H1 (cell line): ENCODE data around the gene ARHGEF12. TPM values are rescaled to one million over a fixed set of nuclear protein-coding genes. Genes with fewer than 3 reads are reported as not detected.

Source experiments
- CTCF ChIA-PET: fragments of 300-600 bp; sonication (Branson Sonifier 250); formaldehyde crosslinking; loops from one replicate; lab custom pipeline; 2021; ENCODE audit not compliant: partially characterized antibody; lab: Charles Lee
- POLR2A ChIA-PET: fragments of 300-600 bp; sonication (Branson Sonifier 250); formaldehyde crosslinking; loops from one replicate; lab custom pipeline; 2021; ENCODE audit warnings: inconsistent platforms; ENCODE audit not compliant: partially characterized antibody; lab: Charles Lee
- DNase-seq, 2 experiments: peaks; one replicate each; pipeline versions ENCODE4 v3.0.0 to v3.0.0-alpha.2; 2010 to 2022; ENCODE audit warnings: low spot score in 2 of 2, low read depth in 1 of 2, mixed read lengths in 1 of 2
- FAIRE-seq: peaks from 2 replicates; lab custom pipeline; 2011; peaks lifted over from hg19 to GRCh38; lab: Jason Lieb, UNC
- H2AFZ ChIP-seq: 2 replicates; pipeline ENCODE4 v1.8.1; 2012; ENCODE audit warnings: low read length, inconsistent platforms
- H2AK5ac ChIP-seq: 2 replicates; pipeline ENCODE4 v1.6.1; 2013; ENCODE audit warnings: low read depth, low read length
- H2BK120ac ChIP-seq: replicated peaks from 2 replicates; pipeline ENCODE3; 2013; ENCODE audit warnings: low read depth, low read length, inconsistent platforms
- H2BK12ac ChIP-seq: 2 replicates; pipeline ENCODE4 v1.6.1; 2013; ENCODE audit warnings: low read depth, low read length
- H2BK15ac ChIP-seq: 2 replicates; pipeline ENCODE4 v1.6.1; 2013; ENCODE audit warnings: low read length
- H2BK20ac ChIP-seq: 2 replicates; pipeline ENCODE4 v1.6.1; 2013; ENCODE audit warnings: low read length
- H2BK5ac ChIP-seq: 2 replicates; pipeline ENCODE4 v1.6.1; 2013; ENCODE audit warnings: low read depth, low read length
- H3K14ac ChIP-seq: 2 replicates; pipeline ENCODE4 v1.6.1; 2013; ENCODE audit warnings: inconsistent platforms; ENCODE audit not compliant: insufficient read length
- H3K18ac ChIP-seq: 2 replicates; pipeline ENCODE4 v1.6.1; 2013; ENCODE audit warnings: low read length; ENCODE audit errors: extremely low read depth
- H3K23ac ChIP-seq: 2 replicates; pipeline ENCODE4 v1.6.1; 2013; ENCODE audit warnings: inconsistent platforms; ENCODE audit not compliant: insufficient read length
- H3K23me2 ChIP-seq: 2 replicates; pipeline ENCODE4 v1.6.1; 2013; ENCODE audit warnings: low read depth, low read length
- H3K27ac ChIP-seq: 2 replicates; pipeline ENCODE4 v1.6.1; 2011; ENCODE audit warnings: low read depth, low read length, inconsistent platforms
- H3K27me3 ChIP-seq, 4 experiments: replicated peaks in 1 of 4; 1 replicate in 1 of 4; 2 replicates in 3 of 4; pipeline versions ENCODE4 v1.6.1 to v1.8.1; 2011 to 2013; ENCODE audit warnings: low read length in 3 of 4, mild to moderate bottlenecking in 3 of 4, inconsistent platforms in 2 of 4, mixed read lengths in 2 of 4, moderate library complexity in 1 of 4; ENCODE audit not compliant: control insufficient read depth in 3 of 4, insufficient read depth in 3 of 4; ENCODE audit errors: extremely low read depth in 1 of 4
- H3K36me3 ChIP-seq, 4 experiments: 2 replicates each; pipeline versions ENCODE4 v1.6.1 to v1.8.1; 2011 to 2013; ENCODE audit warnings: mild to moderate bottlenecking in 4 of 4, low read length in 3 of 4, moderate library complexity in 2 of 4, control low read depth in 1 of 4, inconsistent platforms in 1 of 4; ENCODE audit not compliant: insufficient read depth in 4 of 4, control insufficient read depth in 2 of 4
- H3K4ac ChIP-seq: replicated peaks from 2 replicates; pipeline ENCODE3; 2013; ENCODE audit warnings: low read length, low read depth, mixed read lengths, inconsistent platforms; ENCODE audit not compliant: insufficient read length
- H3K4me1 ChIP-seq, 4 experiments: replicated peaks in 1 of 4; 1 replicate in 1 of 4; 2 replicates in 3 of 4; pipeline versions ENCODE4 v1.6.1 to v1.8.1; 2011 to 2013; ENCODE audit warnings: low read length in 3 of 4, inconsistent platforms in 2 of 4, mixed read lengths in 1 of 4; ENCODE audit not compliant: insufficient read depth in 4 of 4, control insufficient read depth in 3 of 4
- H3K4me2 ChIP-seq, 2 experiments: 2 replicates each; pipeline versions ENCODE4 v1.6.1 to v1.8.1; 2011 to 2013; ENCODE audit warnings: low read depth in 2 of 2, low read length in 2 of 2, control low read depth in 1 of 2, inconsistent platforms in 1 of 2, mild to moderate bottlenecking in 1 of 2; ENCODE audit not compliant: insufficient read depth in 1 of 2
- H3K4me3 ChIP-seq, 4 experiments: fragments of 200-600, 300-600 bp in 1 of 4; sonication (generic), shearing (Covaris generic), sonication (Bioruptor Twin) in 1 of 4; 2 replicates each; pipeline versions ENCODE4 v1.5.1 to v1.8.1; 2011 to 2016; ENCODE audit warnings: low read length in 4 of 4, low read depth in 3 of 4, control low read depth in 2 of 4, inconsistent platforms in 2 of 4, mild to moderate bottlenecking in 2 of 4, mixed read lengths in 1 of 4, moderate library complexity in 1 of 4; ENCODE audit not compliant: insufficient read depth in 2 of 4; ENCODE audit errors: extremely low read depth in 1 of 4
- H3K56ac ChIP-seq: replicated peaks from 2 replicates; pipeline ENCODE3; 2013; ENCODE audit warnings: low read depth, mild to moderate bottlenecking, mixed read lengths, low read length, inconsistent platforms; ENCODE audit not compliant: insufficient read length
- H3K79me1 ChIP-seq: 2 replicates; pipeline ENCODE4 v1.6.1; 2013; ENCODE audit warnings: low read depth, low read length, control low read depth
- H3K79me2 ChIP-seq, 2 experiments: 2 replicates each; pipeline versions ENCODE4 v1.6.1 to v1.8.1; 2012 to 2013; ENCODE audit warnings: low read length in 2 of 2, mild to moderate bottlenecking in 2 of 2, inconsistent platforms in 1 of 2; ENCODE audit not compliant: insufficient read depth in 2 of 2, control insufficient read depth in 1 of 2
- H3K9ac ChIP-seq, 4 experiments: replicated peaks in 1 of 4; 1 replicate in 1 of 4; 2 replicates in 3 of 4; pipeline versions ENCODE4 v1.6.1 to v1.8.1; 2011 to 2013; ENCODE audit warnings: low read depth in 3 of 4, low read length in 3 of 4, control low read depth in 2 of 4, mild to moderate bottlenecking in 2 of 4, moderate library complexity in 2 of 4, inconsistent platforms in 1 of 4; ENCODE audit errors: extremely low read depth in 1 of 4
- H3K9me3 ChIP-seq, 2 experiments: 2 replicates each; pipeline versions ENCODE4 v1.6.1 to v1.8.1; 2012 to 2013; ENCODE audit warnings: mild to moderate bottlenecking in 2 of 2, moderate library complexity in 2 of 2, control low read depth in 1 of 2, inconsistent platforms in 1 of 2, low read depth in 1 of 2, low read length in 1 of 2, mixed read lengths in 1 of 2; ENCODE audit not compliant: insufficient read depth in 2 of 2
- H4K20me1 ChIP-seq, 2 experiments: replicated peaks in 1 of 2; 2 replicates each; pipeline versions ENCODE3 to v1.8.1; 2011 to 2013; ENCODE audit warnings: inconsistent platforms in 2 of 2, low read length in 2 of 2, mild to moderate bottlenecking in 1 of 2; ENCODE audit not compliant: insufficient read depth in 2 of 2, control insufficient read depth in 1 of 2
- H4K5ac ChIP-seq: 2 replicates; pipeline ENCODE4 v1.6.1; 2013; ENCODE audit warnings: low read length, low read depth, mixed read lengths, inconsistent platforms; ENCODE audit not compliant: insufficient read length
- H4K8ac ChIP-seq: 2 replicates; pipeline ENCODE4 v1.8.0; 2013; ENCODE audit warnings: mild to moderate bottlenecking, moderate library complexity, low read length, inconsistent platforms; ENCODE audit not compliant: insufficient read depth; ENCODE audit errors: extremely low read depth
- H4K91ac ChIP-seq: replicated peaks from 2 replicates; pipeline ENCODE3; 2013; ENCODE audit warnings: low read length, mixed read lengths, inconsistent platforms; ENCODE audit not compliant: insufficient read length
- HDAC6 ChIP-seq: IDR thresholded peaks from one replicate; pipeline ENCODE4 v1.7.1; 2012; ENCODE audit warnings: low read depth, mild to moderate bottlenecking, inconsistent platforms, low read length, moderate library complexity
- JUND ChIP-seq: IDR thresholded peaks from 2 replicates; pipeline ENCODE4 v1.6.1; 2011; ENCODE audit warnings: mild to moderate bottlenecking, improper control_type of control experiment, low read length
- WGBS, 2 experiments: shearing (Covaris generic) in 1 of 2; methylation state at CpG; one replicate each; pipeline versions ENCODE4 v1.1.6 to v1.1.7; 2013 to 2015; ENCODE audit warnings: low lambda C conversion rate in 2 of 2, mixed read lengths in 2 of 2, inconsistent platforms in 1 of 2, low coverage in 1 of 2, missing lambda C conversion rate in 1 of 2; ENCODE audit not compliant: insufficient replicate concordance in 2 of 2, insufficient coverage in 1 of 2, insufficient read length in 1 of 2; ENCODE audit errors: extremely low coverage in 1 of 2, missing lambda C conversion rate in 1 of 2; 5-methylcytosine and 5-hydroxymethylcytosine counted together
- polyA plus RNA-seq, 7 experiments: library from polyadenylated mRNA; depleted of rRNA in 3 of 7; stranded (reverse) in 5 of 7; unstranded in 2 of 7; fragments of >200 nt in 5 of 7; fragments of 200-250 nt in 2 of 7; gene quantifications; 1 replicate in 5 of 7; 2 replicates in 1 of 7; 4 replicates in 1 of 7; pipeline versions ENCODE4 v1.2.1 to v1.2.3, GENCODE V29; 2011 to 2013; ENCODE audit warnings: missing spikeins in 2 of 7, mixed read lengths in 2 of 7
- total RNA-seq: library from RNA; stranded (reverse); fragmentation: NEBNext Ultra II Directional; extraction: Animal tissue kit (Norgen Biotek cat#: 25700); gene quantifications from 2 replicates; pipeline ENCODE4 v1.2.1, GENCODE V29; 2021

Gene ARHGEF12
- total and polyA plus RNA-seq, 2 of the 8 experiments (the other 6 are each of a cell fraction or from before 2014, with no cell fraction given): 5.1 to 33.7 TPM

DNA sequence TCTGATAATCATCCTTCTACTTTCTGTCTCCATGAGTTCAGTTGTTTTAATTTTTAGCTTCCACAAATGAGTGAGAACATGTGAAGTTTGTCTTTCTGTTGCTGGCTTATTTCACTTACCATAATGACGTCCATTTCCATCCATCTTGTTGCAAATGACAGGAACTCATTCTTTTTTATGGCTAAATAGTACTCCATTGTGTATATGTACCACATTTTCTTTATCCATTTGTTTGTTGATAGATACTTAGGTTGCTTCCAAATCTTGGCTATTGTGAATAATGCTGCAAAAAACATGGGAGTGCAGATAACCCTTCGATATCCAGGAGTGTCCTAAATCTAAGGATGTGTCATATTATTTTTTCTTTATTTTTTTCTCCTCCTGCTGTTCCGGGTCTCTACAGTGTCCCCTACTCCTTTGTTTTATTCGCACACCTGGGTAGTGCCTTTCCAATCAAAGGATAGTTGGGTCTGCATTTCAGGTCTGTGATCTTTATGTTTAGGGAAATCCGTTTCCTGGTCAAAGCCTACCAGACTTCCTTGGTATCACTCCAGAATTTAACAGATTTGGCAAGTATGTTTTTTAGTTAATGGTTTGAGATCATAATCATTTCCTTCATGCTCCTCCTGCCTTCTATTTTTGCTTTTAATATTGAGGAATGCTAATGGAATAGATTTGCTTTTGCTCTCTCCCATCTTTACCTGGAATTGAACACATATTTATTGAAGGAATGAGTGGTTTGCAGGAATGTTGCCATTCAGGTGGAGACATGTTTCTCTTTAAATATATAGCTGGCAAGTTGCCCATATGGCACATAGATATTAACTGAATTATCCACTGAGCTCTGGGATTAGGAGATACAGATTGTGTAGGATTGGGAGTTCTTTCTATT is 53.7 kb downstream of the ARHGEF12 start:
- H3K79me2 ChIP-seq: peaks cover 0 to 70% of the 10 kb centered on the region in 2 experiments; a peak in 2 of 4 replicates
- H2BK12ac ChIP-seq: no peak overlapping the region
- CTCF ChIA-PET: interaction anchor here (0.7 to 1.1 kb wide), 3 partner anchors 42 to 556 kb away, joined by 3 read pairs; no protein-coding TSS in a partner anchor
- H3K23ac ChIP-seq: no peak overlapping the region
- H3K27me3 ChIP-seq: no peaks in the 10 kb centered on the region
- H3K18ac ChIP-seq: no peak overlapping the region
- H4K5ac ChIP-seq: no peak overlapping the region
- no peak overlapping the region for H2BK120ac ChIP-seq
- no peak overlapping the region for H2AFZ ChIP-seq
- H3K27ac ChIP-seq: no peak overlapping the region
- H3K23me2 ChIP-seq: no peaks in the 10 kb centered on the region
- no peak overlapping the region for H2BK5ac ChIP-seq
- no peaks in the 10 kb centered on the region for H3K36me3 ChIP-seq
- H4K91ac ChIP-seq: no peak overlapping the region
- WGBS, 2 experiments: 94% methylated on average over 5 of the region's 5 CpGs; no CpG with 5 or more reads in 1 of the 2 experiments
- H3K56ac ChIP-seq: no peak overlapping the region
- no peak overlapping the region for H3K9ac ChIP-seq
- H2BK20ac ChIP-seq: no peak overlapping the region
- POLR2A ChIA-PET: no interaction called here
- no peak overlapping the region for H3K4me2 ChIP-seq
- H3K4me3 ChIP-seq: no peak overlapping the region
- H4K8ac ChIP-seq: no peak overlapping the region
- H2AK5ac ChIP-seq: no peak overlapping the region
- no peaks in the 10 kb centered on the region for H3K9me3 ChIP-seq
- DNase-seq (no peak), FAIRE-seq (no peak)
- no peaks in the 10 kb centered on the region for H4K20me1 ChIP-seq
- H2BK15ac ChIP-seq: no peak overlapping the region
- no peak overlapping the region for H3K4ac ChIP-seq
- H3K14ac ChIP-seq: no peak overlapping the region
- H3K4me1 ChIP-seq: peaks cover 0 to 3% (median 0%) of the 10 kb centered on the region in 4 experiments; a peak in 2 of 7 replicates
- TF ChIP-seq JUND (no peak), HDAC6 (no peak)
- H3K79me1 ChIP-seq: peaks cover 4% of the 10 kb centered on the region; the same call in 1 of the 2 replicates
